ENCODE measurements around the gene GRM5.

The GRM5 gene

DNA sequence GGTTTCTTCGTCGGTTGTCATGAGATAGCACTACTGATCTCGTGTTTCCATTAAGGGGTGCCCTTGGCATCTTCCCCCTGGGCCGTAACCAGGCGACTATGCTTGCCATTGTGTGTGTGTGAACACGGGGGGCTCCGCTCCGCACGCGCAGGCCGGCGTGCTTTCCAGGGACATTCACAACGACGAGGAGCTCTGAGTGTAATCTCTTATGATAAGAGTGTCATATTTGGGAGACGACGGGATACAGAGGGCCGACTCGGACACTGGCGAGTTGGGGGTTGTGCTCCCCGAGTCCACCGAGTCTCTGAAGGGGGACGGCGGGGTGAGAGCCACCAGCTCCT, 557.4 kb downstream of the GRM5 start:
- no peak overlapping the region for H3K4me3 ChIP-seq (ENCODE audit: low read depth, low read length, poor library complexity, severe bottlenecking)
- H3K27me3 ChIP-seq (ENCODE audit: insufficient read depth, low read length) = no peaks in the 10 kb centered on the region
- no peaks in the 10 kb centered on the region for H3K4me1 ChIP-seq (ENCODE audit: insufficient read depth, low read length, severe bottlenecking)
- H3K27ac ChIP-seq (ENCODE audit: low read depth, low read length, poor library complexity, severe bottlenecking) = no peak overlapping the region
- no peaks in the 10 kb centered on the region for H3K79me2 ChIP-seq (ENCODE audit: insufficient read depth, low read length)
- H2AFZ ChIP-seq (ENCODE audit: low read length) = no peak overlapping the region
- H3F3A ChIP-seq (ENCODE audit: insufficient read depth, low read length) = no peaks in the 10 kb centered on the region
- TF ChIP-seq, protein P1, sequence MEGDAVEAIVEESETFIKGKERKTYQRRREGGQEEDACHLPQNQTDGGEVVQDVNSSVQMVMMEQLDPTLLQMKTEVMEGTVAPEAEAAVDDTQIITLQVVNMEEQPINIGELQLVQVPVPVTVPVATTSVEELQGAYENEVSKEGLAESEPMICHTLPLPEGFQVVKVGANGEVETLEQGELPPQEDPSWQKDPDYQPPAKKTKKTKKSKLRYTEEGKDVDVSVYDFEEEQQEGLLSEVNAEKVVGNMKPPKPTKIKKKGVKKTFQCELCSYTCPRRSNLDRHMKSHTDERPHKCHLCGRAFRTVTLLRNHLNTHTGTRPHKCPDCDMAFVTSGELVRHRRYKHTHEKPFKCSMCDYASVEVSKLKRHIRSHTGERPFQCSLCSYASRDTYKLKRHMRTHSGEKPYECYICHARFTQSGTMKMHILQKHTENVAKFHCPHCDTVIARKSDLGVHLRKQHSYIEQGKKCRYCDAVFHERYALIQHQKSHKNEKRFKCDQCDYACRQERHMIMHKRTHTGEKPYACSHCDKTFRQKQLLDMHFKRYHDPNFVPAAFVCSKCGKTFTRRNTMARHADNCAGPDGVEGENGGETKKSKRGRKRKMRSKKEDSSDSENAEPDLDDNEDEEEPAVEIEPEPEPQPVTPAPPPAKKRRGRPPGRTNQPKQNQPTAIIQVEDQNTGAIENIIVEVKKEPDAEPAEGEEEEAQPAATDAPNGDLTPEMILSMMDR (IDR thresholded peaks at IDR 0.05; ENCODE audit: low read length) = no peak
- no peak for TF ChIP-seq EZH2 (IDR thresholded peaks at IDR 0.05; ENCODE audit: borderline replicate concordance, low read length)
- no peaks in the 10 kb centered on the region for H3K9me3 ChIP-seq (ENCODE audit: low read length)
- no peaks in the 10 kb centered on the region for H3K36me3 ChIP-seq (ENCODE audit: insufficient read depth, low read length)
- H3K9ac ChIP-seq (ENCODE audit: low read length) = no peak overlapping the region
- no peak overlapping the region for H3K4me2 ChIP-seq (ENCODE audit: low read length)
- no peaks in the 10 kb centered on the region for H3K9me2 ChIP-seq (ENCODE audit: low read depth, low read length)
- H4K20me1 ChIP-seq (ENCODE audit: insufficient read depth, low read length) = no peaks in the 10 kb centered on the region

DNA sequence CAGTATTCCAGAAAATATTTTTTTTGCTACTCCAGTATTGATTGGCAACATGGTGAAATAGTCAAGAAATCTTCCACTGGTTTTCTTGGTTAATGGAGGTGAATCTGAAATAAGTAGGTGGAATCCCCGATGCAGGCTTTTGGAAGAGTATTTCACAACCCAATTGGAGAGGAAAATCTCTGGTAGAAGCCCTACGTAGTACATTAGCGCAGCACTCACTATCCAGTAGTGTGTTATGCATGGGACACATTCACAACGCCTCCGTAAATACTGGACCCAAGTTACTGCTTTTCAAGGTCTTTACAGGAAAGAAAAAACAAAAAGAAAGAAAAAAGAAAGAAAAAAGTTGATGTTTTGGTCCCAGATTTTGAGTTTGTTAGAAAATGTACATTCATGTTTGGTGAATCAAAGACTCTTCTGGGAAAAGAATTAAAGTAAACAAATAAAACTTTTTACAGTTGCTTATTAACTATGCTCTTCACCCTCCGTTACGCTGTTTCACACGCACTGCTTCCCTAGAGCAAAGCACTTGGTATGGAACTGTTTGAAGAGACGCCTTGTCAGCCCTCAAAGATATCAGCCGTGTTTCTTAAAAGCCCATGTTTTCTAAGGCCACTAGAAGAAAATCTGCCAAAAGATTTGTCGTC, 557.9 kb downstream of the GRM5 start:
- Histone ChIP-seq H2AFZ (ENCODE audit: low read length) (no peak overlapping the region), H3K9ac (ENCODE audit: low read length) (no peak overlapping the region), H3K27ac (ENCODE audit: low read depth, low read length, poor library complexity, severe bottlenecking) (no peak overlapping the region)

DNA sequence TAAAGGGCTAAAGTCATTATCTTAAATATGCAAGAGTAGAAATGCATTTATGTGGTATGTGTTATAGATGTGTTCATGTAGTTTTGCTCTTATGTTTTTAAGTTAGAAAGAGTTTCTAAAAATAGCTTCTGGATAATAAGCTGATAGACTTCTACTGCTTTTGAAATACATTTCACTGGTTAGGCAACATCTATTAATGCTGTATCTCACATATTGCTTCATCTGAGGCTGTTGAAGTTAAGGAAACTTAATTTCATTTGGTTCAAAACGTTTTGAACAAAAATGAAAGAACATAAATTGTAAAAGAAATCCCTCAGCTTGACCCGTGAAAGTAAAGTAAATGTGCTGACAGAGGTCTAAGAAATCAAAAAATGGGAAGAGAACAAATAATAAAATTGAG, 564.2 kb downstream of the GRM5 start:
- Histone ChIP-seq H2AFZ (ENCODE audit: low read length) (no peak overlapping the region), H3K9me2 (ENCODE audit: low read depth, low read length) (no peaks in the 10 kb centered on the region), H3K27ac (ENCODE audit: low read depth, low read length, poor library complexity, severe bottlenecking) (no peak overlapping the region), H3K4me1 (ENCODE audit: insufficient read depth, low read length, severe bottlenecking) (no peaks in the 10 kb centered on the region), H3K9me3 (ENCODE audit: low read length) (no peaks in the 10 kb centered on the region), H3F3A (ENCODE audit: insufficient read depth, low read length) (no peaks in the 10 kb centered on the region), H3K79me2 (ENCODE audit: insufficient read depth, low read length) (no peaks in the 10 kb centered on the region), H3K4me2 (ENCODE audit: low read length) (no peak overlapping the region), H3K4me3 (ENCODE audit: low read depth, low read length, poor library complexity, severe bottlenecking) (no peak overlapping the region), H3K9ac (ENCODE audit: low read length) (no peak overlapping the region), H3K27me3 (ENCODE audit: insufficient read depth, low read length) (no peaks in the 10 kb centered on the region), H4K20me1 (ENCODE audit: insufficient read depth, low read length) (no peaks in the 10 kb centered on the region), H3K36me3 (ENCODE audit: insufficient read depth, low read length) (no peaks in the 10 kb centered on the region)
- TF ChIP-seq, protein P1 (IDR thresholded peaks at IDR 0.05; ENCODE audit: low read length) = no peak
- no peak for TF ChIP-seq EZH2 (IDR thresholded peaks at IDR 0.05; ENCODE audit: borderline replicate concordance, low read length)

More for the DNA sequence above, 557.9 kb downstream of the GRM5 start:
- no peaks in the 10 kb centered on the region for H3K36me3 ChIP-seq (ENCODE audit: insufficient read depth, low read length)
- no peak overlapping the region for H3K4me3 ChIP-seq (ENCODE audit: low read depth, low read length, poor library complexity, severe bottlenecking)
- H3F3A ChIP-seq (ENCODE audit: insufficient read depth, low read length) = no peaks in the 10 kb centered on the region
- H3K4me1 ChIP-seq (ENCODE audit: insufficient read depth, low read length, severe bottlenecking) = no peaks in the 10 kb centered on the region
- no peaks in the 10 kb centered on the region for H3K79me2 ChIP-seq (ENCODE audit: insufficient read depth, low read length)
- TF ChIP-seq EZH2 (IDR thresholded peaks at IDR 0.05; ENCODE audit: borderline replicate concordance, low read length) = no peak
- TF ChIP-seq, protein P1 (IDR thresholded peaks at IDR 0.05; ENCODE audit: low read length) = no peak
- H3K4me2 ChIP-seq (ENCODE audit: low read length) = no peak overlapping the region
- H3K9me2 ChIP-seq (ENCODE audit: low read depth, low read length) = no peaks in the 10 kb centered on the region
- H3K9me3 ChIP-seq (ENCODE audit: low read length) = no peaks in the 10 kb centered on the region
- no peaks in the 10 kb centered on the region for H3K27me3 ChIP-seq (ENCODE audit: insufficient read depth, low read length)
- no peaks in the 10 kb centered on the region for H4K20me1 ChIP-seq (ENCODE audit: insufficient read depth, low read length)
